H9 (cell line): ENCODE measurements around the gene G3BP2. TPM values are rescaled to one million over a fixed set of nuclear protein-coding genes. Genes with fewer than 3 reads are reported as not detected.

ENCODE experiments used
- DNase-seq: peaks from one replicate; pipeline ENCODE4 v3.0.0-alpha.2; 2017
- H2AFZ ChIP-seq: one replicate; pipeline ENCODE4 v1.6.1; 2013; ENCODE audit warnings: mild to moderate bottlenecking, low read length, control low read depth, moderate library complexity
- H2AK5ac ChIP-seq: 2 replicates; pipeline ENCODE4 v1.6.1; 2013; ENCODE audit warnings: low read length, control low read depth, mixed read lengths; ENCODE audit not compliant: insufficient read length
- H2BK120ac ChIP-seq: one replicate; pipeline ENCODE4 v1.6.1; 2013; ENCODE audit warnings: low read depth, mild to moderate bottlenecking, low read length, control low read depth, inconsistent platforms; ENCODE audit not compliant: poor library complexity, severe bottlenecking
- H2BK12ac ChIP-seq: 2 replicates; pipeline ENCODE4 v1.6.1; 2013; ENCODE audit warnings: low read length, control low read depth, mixed read lengths, low read depth; ENCODE audit not compliant: insufficient read length
- H2BK15ac ChIP-seq: 2 replicates; pipeline ENCODE4 v1.6.1; 2013; ENCODE audit warnings: low read depth, low read length, control low read depth
- H2BK20ac ChIP-seq: one replicate; pipeline ENCODE4 v1.6.1; 2013; ENCODE audit warnings: low read depth, mild to moderate bottlenecking, low read length, control low read depth, inconsistent platforms; ENCODE audit not compliant: poor library complexity, severe bottlenecking
- H2BK5ac ChIP-seq: 2 replicates; pipeline ENCODE4 v1.6.1; 2013; ENCODE audit warnings: low read length, control low read depth, mixed read lengths; ENCODE audit not compliant: insufficient read length
- H3K14ac ChIP-seq: 2 replicates; pipeline ENCODE4 v1.6.1; 2013; ENCODE audit warnings: low read length, control low read depth; ENCODE audit not compliant: insufficient read depth
- H3K18ac ChIP-seq: 2 replicates; pipeline ENCODE4 v1.6.1; 2013; ENCODE audit warnings: low read depth, mild to moderate bottlenecking, mixed read lengths, low read length, control low read depth; ENCODE audit not compliant: insufficient read length
- H3K23ac ChIP-seq: 2 replicates; pipeline ENCODE4 v1.6.1; 2013; ENCODE audit warnings: low read length, control low read depth, mixed read lengths, low read depth; ENCODE audit not compliant: insufficient read length
- H3K23me2 ChIP-seq: 2 replicates; pipeline ENCODE4 v1.6.1; 2013; ENCODE audit warnings: low read depth, mild to moderate bottlenecking, mixed read lengths, low read length, control low read depth; ENCODE audit not compliant: insufficient read length, poor library complexity, severe bottlenecking
- H3K27ac ChIP-seq: 2 replicates; pipeline ENCODE4 v1.5.1; 2013; ENCODE audit warnings: low read length, control low read depth, mixed read lengths, low read depth; ENCODE audit not compliant: insufficient read length
- H3K27me3 ChIP-seq: 2 replicates; pipeline ENCODE4 v1.6.1; 2013; ENCODE audit warnings: low read length, control low read depth, inconsistent platforms; ENCODE audit not compliant: insufficient read depth
- H3K4ac ChIP-seq: 2 replicates; pipeline ENCODE4 v1.6.1; 2013; ENCODE audit warnings: low read depth, mild to moderate bottlenecking, control low read depth, inconsistent platforms, low read length, moderate library complexity
- H3K4me1 ChIP-seq: 2 replicates; pipeline ENCODE4 v1.6.1; 2013; ENCODE audit warnings: low read length, control low read depth, inconsistent platforms; ENCODE audit not compliant: insufficient read depth
- H3K4me2 ChIP-seq: 2 replicates; pipeline ENCODE4 v1.6.1; 2013; ENCODE audit warnings: low read length, control low read depth, mixed read lengths; ENCODE audit not compliant: insufficient read length, insufficient read depth
- H3K56ac ChIP-seq: 2 replicates; pipeline ENCODE4 v1.6.1; 2013; ENCODE audit warnings: low read depth, mild to moderate bottlenecking, mixed read lengths, low read length, control low read depth; ENCODE audit not compliant: insufficient read length
- H3K79me1 ChIP-seq: 2 replicates; pipeline ENCODE4 v1.6.1; 2013; ENCODE audit warnings: low read depth, mild to moderate bottlenecking, moderate library complexity, low read length, control low read depth, inconsistent platforms; ENCODE audit not compliant: insufficient read depth, poor library complexity, severe bottlenecking
- H3K79me2 ChIP-seq: 2 replicates; pipeline ENCODE4 v1.6.1; 2013; ENCODE audit warnings: low read length, control low read depth, inconsistent platforms; ENCODE audit not compliant: insufficient read depth
- H3K9ac ChIP-seq: 2 replicates; pipeline ENCODE4 v1.6.1; 2013; ENCODE audit warnings: low read length, control low read depth, mixed read lengths; ENCODE audit not compliant: insufficient read length; ENCODE audit errors: extremely low read depth
- H3K9me3 ChIP-seq: one replicate; pipeline ENCODE4 v1.6.1; 2013; ENCODE audit warnings: low read depth, low read length, inconsistent platforms; ENCODE audit not compliant: control insufficient read depth
- H3T11ph ChIP-seq: one replicate; pipeline ENCODE4 v1.6.1; 2013; ENCODE audit warnings: mild to moderate bottlenecking, low read length, control low read depth, inconsistent platforms
- H4K20me1 ChIP-seq: one replicate; pipeline ENCODE4 v1.6.1; 2013; ENCODE audit not compliant: control insufficient read depth, insufficient read length, insufficient read depth
- H4K5ac ChIP-seq: 2 replicates; pipeline ENCODE4 v1.6.1; 2013; ENCODE audit warnings: low read depth, mild to moderate bottlenecking, mixed read lengths, low read length, control low read depth; ENCODE audit not compliant: insufficient read length
- H4K8ac ChIP-seq: replicated peaks from 2 replicates; pipeline ENCODE4 v1.6.1; 2013; ENCODE audit warnings: low read length, control low read depth, mixed read lengths, low read depth; ENCODE audit not compliant: insufficient read length
- H4K91ac ChIP-seq: 2 replicates; pipeline ENCODE4 v1.6.1; 2013; ENCODE audit warnings: low read depth, mild to moderate bottlenecking, moderate library complexity, mixed read lengths, low read length, control low read depth; ENCODE audit not compliant: insufficient read length
- H3K27ac Mint-ChIP-seq, 3 experiments: 2 replicates in 2 of 3; 3 replicates in 1 of 3; pipeline ENCODE4 v1.8.0; 2020 to 2021; ENCODE audit warnings: mixed read lengths in 3 of 3, mild to moderate bottlenecking in 1 of 3, moderate library complexity in 1 of 3
- H3K27me3 Mint-ChIP-seq: 2 replicates; pipeline ENCODE4 v1.8.0; 2021; ENCODE audit warnings: low read depth, mild to moderate bottlenecking, moderate library complexity, mixed read lengths
- H3K36me3 Mint-ChIP-seq, 3 experiments: 2 replicates in 2 of 3; 3 replicates in 1 of 3; pipeline ENCODE4 v1.8.0; 2020 to 2021; ENCODE audit warnings: low read depth in 3 of 3, mixed read lengths in 3 of 3; ENCODE audit not compliant: insufficient read depth in 1 of 3
- H3K4me1 Mint-ChIP-seq, 2 experiments: 2 replicates each; pipeline ENCODE4 v1.8.0; 2020; ENCODE audit warnings: mixed read lengths in 2 of 2
- H3K4me3 Mint-ChIP-seq, 2 experiments: 2 replicates in 1 of 2; 3 replicates in 1 of 2; pipeline ENCODE4 v1.8.0; 2020 to 2021; ENCODE audit warnings: mild to moderate bottlenecking in 2 of 2, mixed read lengths in 2 of 2, moderate library complexity in 1 of 2
- H3K9me3 Mint-ChIP-seq, 2 experiments: 2 replicates in 1 of 2; 3 replicates in 1 of 2; pipeline ENCODE4 v1.8.0; 2020; ENCODE audit warnings: mild to moderate bottlenecking in 2 of 2, mixed read lengths in 2 of 2, moderate library complexity in 1 of 2
- WGBS: extraction: QIAGEN DNeasy Blood & Tissue Kit; methylation state at CpG from one replicate; pipeline ENCODE4 v1.1.7; 2013; ENCODE audit warnings: missing lambda C conversion rate, low lambda C conversion rate, mixed read lengths; ENCODE audit not compliant: insufficient read length; ENCODE audit errors: extremely low coverage; 5-methylcytosine and 5-hydroxymethylcytosine counted together
- total RNA-seq: library from RNA; stranded (reverse); gene quantifications from 2 replicates; pipeline ENCODE4 v1.2.1, GENCODE V29; 2021
- TF ChIP-seq, protein P1 (sequence below): fragments of 200-600 bp; sonication (generic); conservative IDR thresholded peaks from 3 replicates; pipeline ENCODE4 v1.8.0; 2021; ENCODE audit warnings: antibody characterized with exemption, mild to moderate bottlenecking

The G3BP2 gene
- total RNA-seq, 1 experiment from 2014 or later = 405 TPM

DNA sequence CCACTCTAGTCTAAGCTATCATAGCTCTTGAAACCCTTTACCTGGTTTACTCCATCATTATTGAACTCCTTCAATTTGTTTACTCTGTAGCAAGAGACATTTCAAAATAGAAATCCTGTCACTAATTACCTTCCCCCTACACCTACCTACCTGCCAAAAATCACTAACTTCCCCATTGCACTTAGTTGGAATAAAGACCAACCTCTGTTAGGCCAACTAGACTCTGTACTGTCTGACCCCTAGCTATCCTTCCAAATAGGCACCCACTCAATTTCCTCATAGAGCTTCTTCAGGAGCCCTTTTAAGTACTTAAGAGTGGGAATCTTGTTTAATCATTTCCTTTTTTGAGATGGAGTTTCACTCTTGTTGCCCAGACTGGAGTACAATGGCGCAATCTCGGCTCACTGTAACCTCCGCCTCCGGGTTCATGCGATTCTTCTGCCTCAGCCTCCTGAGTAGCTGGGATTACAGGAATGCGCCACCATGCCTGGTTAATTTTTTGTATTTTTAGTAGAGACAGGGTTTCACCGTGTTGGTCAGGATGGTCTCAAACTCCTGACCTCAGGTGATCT is 34.0 kb downstream of the G3BP2 start:
- H3K18ac ChIP-seq = no peak overlapping the region
- no peak for DNase-seq
- no peak overlapping the region for H3K9ac ChIP-seq
- H3K79me1 ChIP-seq = no peaks in the 10 kb centered on the region
- no peak overlapping the region for H3K23ac ChIP-seq
- H3K14ac ChIP-seq = no peak overlapping the region
- H3K27me3 ChIP-seq = no peaks in the 10 kb centered on the region
- H4K20me1 ChIP-seq = no peaks in the 10 kb centered on the region
- H3K56ac ChIP-seq = no peak overlapping the region
- no peak overlapping the region for H2BK5ac ChIP-seq
- H4K8ac ChIP-seq = no peak overlapping the region
- H3K4ac ChIP-seq = no peak overlapping the region
- no peak overlapping the region for H2AFZ ChIP-seq
- H3K27me3 Mint-ChIP-seq = no peaks in the 10 kb centered on the region; the same call in 1 of the 2 replicates
- H3K4me1 Mint-ChIP-seq = peaks cover 0 to 2% of the 10 kb centered on the region in 2 experiments; a peak in 2 of 4 replicates
- no peak overlapping the region for H4K91ac ChIP-seq
- H3K79me2 ChIP-seq = no peaks in the 10 kb centered on the region
- no peak overlapping the region for H4K5ac ChIP-seq
- no peaks in the 10 kb centered on the region for H3K9me3 Mint-ChIP-seq
- no peaks in the 10 kb centered on the region; the same call in 1 of the 2 replicates for H3K4me1 ChIP-seq
- no peaks in the 10 kb centered on the region for H3K9me3 ChIP-seq
- no peak overlapping the region for H3K4me3 Mint-ChIP-seq
- no peaks in the 10 kb centered on the region for H3K23me2 ChIP-seq
- WGBS = no CpG with 5 or more reads among the region's 7 CpGs
- H2BK20ac ChIP-seq = no peak overlapping the region
- H2BK15ac ChIP-seq = no peak overlapping the region
- no peak overlapping the region for H3K4me2 ChIP-seq
- no peak overlapping the region for H2BK12ac ChIP-seq
- H3K27ac ChIP-seq = no peak overlapping the region
- H3T11ph ChIP-seq = no peak overlapping the region
- H3K27ac Mint-ChIP-seq = peak overlapping the region in 1 of 3 experiments; percentile 11; a peak in 2 of 7 replicates
- H2AK5ac ChIP-seq = no peak overlapping the region
- no peak overlapping the region for H2BK120ac ChIP-seq
- H3K36me3 Mint-ChIP-seq = peaks cover 6 to 28% (median 20%) of the 10 kb centered on the region in 3 experiments
- TF ChIP-seq, protein P1, sequence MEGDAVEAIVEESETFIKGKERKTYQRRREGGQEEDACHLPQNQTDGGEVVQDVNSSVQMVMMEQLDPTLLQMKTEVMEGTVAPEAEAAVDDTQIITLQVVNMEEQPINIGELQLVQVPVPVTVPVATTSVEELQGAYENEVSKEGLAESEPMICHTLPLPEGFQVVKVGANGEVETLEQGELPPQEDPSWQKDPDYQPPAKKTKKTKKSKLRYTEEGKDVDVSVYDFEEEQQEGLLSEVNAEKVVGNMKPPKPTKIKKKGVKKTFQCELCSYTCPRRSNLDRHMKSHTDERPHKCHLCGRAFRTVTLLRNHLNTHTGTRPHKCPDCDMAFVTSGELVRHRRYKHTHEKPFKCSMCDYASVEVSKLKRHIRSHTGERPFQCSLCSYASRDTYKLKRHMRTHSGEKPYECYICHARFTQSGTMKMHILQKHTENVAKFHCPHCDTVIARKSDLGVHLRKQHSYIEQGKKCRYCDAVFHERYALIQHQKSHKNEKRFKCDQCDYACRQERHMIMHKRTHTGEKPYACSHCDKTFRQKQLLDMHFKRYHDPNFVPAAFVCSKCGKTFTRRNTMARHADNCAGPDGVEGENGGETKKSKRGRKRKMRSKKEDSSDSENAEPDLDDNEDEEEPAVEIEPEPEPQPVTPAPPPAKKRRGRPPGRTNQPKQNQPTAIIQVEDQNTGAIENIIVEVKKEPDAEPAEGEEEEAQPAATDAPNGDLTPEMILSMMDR = no peak
